ENCODE measurements around the gene CUL3.

Gene CUL3

GRCh38 chr2:224472137-224472536, 113.0 kb downstream of the CUL3 start:
- no peak for DNase-seq (ENCODE audit: low spot score)

GRCh38 chr2:224469374-224469964, 115.7 kb downstream of the CUL3 start:
- DNase-seq (ENCODE audit: low spot score), result no peak

GRCh38 chr2:224466304-224466895, 118.8 kb downstream of the CUL3 start:
- DNase-seq (ENCODE audit: low spot score), result no peak

- DNase-seq (ENCODE audit: low spot score), result no peak
Observed at GRCh38 chr2:224461391-224461790, 123.8 kb downstream of the CUL3 start.

- no peak for DNase-seq (ENCODE audit: low spot score)
Observed at GRCh38 chr2:224457408-224458096, 127.6 kb downstream of the CUL3 start.

GRCh38 chr2:224453892-224454291, 131.3 kb downstream of the CUL3 start:
- no peak for DNase-seq (ENCODE audit: low spot score)

- DNase-seq (ENCODE audit: low spot score), result no peak
Observed at GRCh38 chr2:224449212-224450147, 135.7 kb downstream of the CUL3 start.

GRCh38 chr2:224448236-224448635, 136.9 kb downstream of the CUL3 start:
- DNase-seq (ENCODE audit: low spot score), result no peak

GRCh38 chr2:224444783-224445182, 140.4 kb downstream of the CUL3 start:
- no peak for DNase-seq (ENCODE audit: low spot score)

GRCh38 chr2:224444021-224444420, 141.1 kb downstream of the CUL3 start:
- no peak for DNase-seq (ENCODE audit: low spot score)

GRCh38 chr2:224442071-224442967, 142.8 kb downstream of the CUL3 start:
- no peak for DNase-seq (ENCODE audit: low spot score)

- no peak for DNase-seq (ENCODE audit: low spot score)
Observed at GRCh38 chr2:224440988-224441387, 144.2 kb downstream of the CUL3 start.

- no peak for DNase-seq (ENCODE audit: low spot score)
Observed at GRCh38 chr2:224438726-224439125, 146.4 kb downstream of the CUL3 start.

- DNase-seq (ENCODE audit: low spot score), result no peak
Observed at GRCh38 chr2:224436634-224437033, 148.5 kb downstream of the CUL3 start.

- DNase-seq (ENCODE audit: low spot score), result no peak
Observed at GRCh38 chr2:224434618-224435017, 150.5 kb downstream of the CUL3 start.

- DNase-seq (ENCODE audit: low spot score), result no peak
Observed at GRCh38 chr2:224433442-224433841, 151.7 kb downstream of the CUL3 start.

- DNase-seq (ENCODE audit: low spot score), result no peak
Observed at GRCh38 chr2:224432003-224432579, 153.1 kb downstream of the CUL3 start.

GRCh38 chr2:224429441-224429810, 155.7 kb downstream of the CUL3 start:
- no peak for DNase-seq (ENCODE audit: low spot score)

- DNase-seq (ENCODE audit: low spot score), result no peak
Observed at GRCh38 chr2:224428787-224429440, 156.2 kb downstream of the CUL3 start.

GRCh38 chr2:224427471-224427870, 157.7 kb downstream of the CUL3 start:
- DNase-seq (ENCODE audit: low spot score), result no peak

GRCh38 chr2:224426656-224427055, 158.5 kb downstream of the CUL3 start:
- DNase-seq (ENCODE audit: low spot score), result no peak
